BLaER1 treated with 17β-estradiol and CSF1 and Interleukin-3, amounts not matched to agents 10 nM and 100 nM (cell line): Measurements from ENCODE around the gene MED9.

ENCODE experiments used
- H3K27ac ChIP-seq, 11 experiments: shearing (Covaris generic); formaldehyde crosslinking; 2 replicates each; pipeline ENCODE4 v1.8.1; 2022
- H3K27me3 ChIP-seq, 11 experiments: shearing (Covaris generic); formaldehyde crosslinking; 2 replicates each; pipeline ENCODE4 v1.8.1; 2022
- H3K36me3 ChIP-seq, 11 experiments: shearing (Covaris generic); formaldehyde crosslinking; 2 replicates each; pipeline ENCODE4 v1.8.1; 2022
- H3K4me1 ChIP-seq, 10 experiments: shearing (Covaris generic); formaldehyde crosslinking; 2 replicates each; pipeline ENCODE4 v1.8.1; 2022
- H3K4me2 ChIP-seq, 11 experiments: shearing (Covaris generic); formaldehyde crosslinking; 2 replicates each; pipeline ENCODE4 v1.8.1; 2022
- H3K4me3 ChIP-seq, 10 experiments: shearing (Covaris generic); formaldehyde crosslinking; 2 replicates each; pipeline ENCODE4 v1.8.1; 2022
- H3K9ac ChIP-seq, 11 experiments: shearing (Covaris generic); formaldehyde crosslinking; 2 replicates each; pipeline ENCODE4 v1.8.1; 2022
- H3K9me3 ChIP-seq, 11 experiments: shearing (Covaris generic); formaldehyde crosslinking; replicated peaks in 1 of 11; 2 replicates each; pipeline ENCODE4 v1.8.1; 2022
- H4K20me1 ChIP-seq, 11 experiments: shearing (Covaris generic); formaldehyde crosslinking; 2 replicates each; pipeline ENCODE4 v1.8.1; 2022
- Cebpa-rat ChIP-seq, 11 experiments: shearing (Covaris generic); IDR thresholded peaks; 2 replicates each; pipeline ENCODE4 v1.8.1; 2022

Gene MED9

DNA sequence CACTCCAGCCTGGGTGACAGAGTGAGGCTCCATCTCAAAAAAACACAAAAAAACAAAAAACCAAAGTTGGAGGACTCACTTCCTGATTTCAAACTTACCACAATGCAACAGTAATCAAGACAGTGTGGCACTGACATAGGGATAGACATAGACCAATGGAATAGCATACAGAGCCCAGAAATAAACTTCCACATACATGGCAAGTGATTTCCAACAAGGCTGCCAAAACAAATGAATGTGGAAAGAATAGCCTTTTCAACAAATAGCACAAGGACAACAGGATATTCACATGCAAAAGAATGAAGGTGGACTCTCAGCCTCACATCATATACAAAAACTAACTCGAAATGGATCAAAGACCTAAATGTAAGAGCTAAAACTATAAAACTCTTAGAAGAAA is 56.2 kb downstream of the MED9 start:
- no peaks in the 10 kb centered on the region for H3K9me3 ChIP-seq
- H3K4me1 ChIP-seq: peaks cover 8 to 26% (median 16%) of the 10 kb centered on the region in 10 experiments; a peak in 19 of 20 replicates
- no peaks in the 10 kb centered on the region for H3K27me3 ChIP-seq
- peak overlapping the region in 4 of 11 experiments; percentile 27 to 46 (median 35); a peak in 6 of 22 replicates for H3K4me2 ChIP-seq
- H3K36me3 ChIP-seq: no peaks in the 10 kb centered on the region
- H3K4me3 ChIP-seq: no peak overlapping the region
- H4K20me1 ChIP-seq: peaks cover 0 to 25% (median 0%) of the 10 kb centered on the region in 11 experiments; a peak in 3 of 22 replicates
- H3K27ac ChIP-seq: no peak overlapping the region
- TF ChIP-seq Cebpa-rat (IDR thresholded peaks at IDR 0.05): no peak
- H3K9ac ChIP-seq: no peak overlapping the region

DNA sequence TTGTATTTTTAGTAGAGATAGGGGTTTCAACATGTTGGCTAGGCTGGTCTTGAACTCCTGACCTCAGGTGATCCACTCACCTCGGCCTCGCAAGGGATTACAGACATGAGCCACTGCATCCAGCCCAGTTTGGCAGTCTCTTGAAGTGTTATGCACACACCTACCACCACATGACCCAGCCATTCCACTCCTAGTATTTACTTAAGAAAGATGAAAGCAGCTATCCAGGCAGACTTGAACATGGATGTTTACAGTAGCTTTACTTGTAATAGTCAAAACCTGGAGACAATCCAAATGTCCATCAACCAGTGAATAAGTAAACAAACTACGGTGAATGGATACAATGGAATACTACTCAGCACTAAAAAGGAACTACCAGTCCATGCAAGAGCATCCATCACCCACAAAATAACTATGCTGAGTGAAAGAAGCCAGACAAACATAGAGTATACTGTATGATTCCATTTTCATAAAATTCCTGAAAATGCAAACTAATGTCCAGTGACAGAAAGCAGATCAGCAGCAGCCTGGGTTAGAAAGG is 57.2 kb downstream of the MED9 start:
- no peak overlapping the region for H3K4me3 ChIP-seq
- H3K9ac ChIP-seq: no peak overlapping the region
- peaks cover 0 to 17% (median 0%) of the 10 kb centered on the region in 11 experiments; a peak in 3 of 22 replicates for H4K20me1 ChIP-seq
- no peak overlapping the region for H3K27ac ChIP-seq
- no peak overlapping the region for H3K4me2 ChIP-seq
- H3K4me1 ChIP-seq: peaks cover 9 to 33% (median 19%) of the 10 kb centered on the region in 10 experiments; a peak in 19 of 20 replicates
- H3K27me3 ChIP-seq: no peaks in the 10 kb centered on the region
- TF ChIP-seq Cebpa-rat (IDR thresholded peaks at IDR 0.05): no peak
- no peaks in the 10 kb centered on the region for H3K36me3 ChIP-seq
- H3K9me3 ChIP-seq: no peaks in the 10 kb centered on the region

DNA sequence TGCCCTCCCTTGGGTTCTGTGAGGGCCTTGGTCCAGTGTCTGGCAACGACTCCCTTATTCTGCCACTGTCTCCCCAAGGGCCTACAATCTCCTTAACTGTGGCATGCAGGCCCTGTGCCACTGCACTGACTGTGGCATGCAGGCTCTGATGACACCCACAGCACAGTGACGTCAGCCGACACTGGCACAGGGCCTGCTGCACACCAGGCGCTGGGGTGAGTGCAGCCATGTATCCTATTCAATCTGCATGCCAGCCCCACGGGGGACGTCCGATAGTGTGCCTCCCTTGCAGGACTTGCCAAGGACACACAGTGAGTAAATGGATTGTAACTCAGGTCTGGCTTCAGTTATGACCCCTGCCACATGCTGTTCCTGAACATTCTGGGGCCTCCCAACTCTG is 59.2 kb downstream of the MED9 start:
- Histone ChIP-seq H3K9ac (peak overlapping the region in 2 of 11 experiments; percentile 8 to 19; a peak in 1 of 22 replicates), H3K36me3 (no peaks in the 10 kb centered on the region), H3K4me1 (peaks cover 29 to 53% (median 39%) of the 10 kb centered on the region in 10 experiments), H4K20me1 (peaks cover 0 to 23% (median 2%) of the 10 kb centered on the region in 11 experiments; a peak in 7 of 22 replicates), H3K9me3 (no peaks in the 10 kb centered on the region), H3K4me2 (peak overlapping the region in 6 of 11 experiments; percentile 23 to 43 (median 34); a peak in 10 of 22 replicates), H3K27me3 (no peaks in the 10 kb centered on the region), H3K4me3 (no peak overlapping the region), H3K27ac (no peak overlapping the region)
- no peak for TF ChIP-seq Cebpa-rat (IDR thresholded peaks at IDR 0.05)

DNA sequence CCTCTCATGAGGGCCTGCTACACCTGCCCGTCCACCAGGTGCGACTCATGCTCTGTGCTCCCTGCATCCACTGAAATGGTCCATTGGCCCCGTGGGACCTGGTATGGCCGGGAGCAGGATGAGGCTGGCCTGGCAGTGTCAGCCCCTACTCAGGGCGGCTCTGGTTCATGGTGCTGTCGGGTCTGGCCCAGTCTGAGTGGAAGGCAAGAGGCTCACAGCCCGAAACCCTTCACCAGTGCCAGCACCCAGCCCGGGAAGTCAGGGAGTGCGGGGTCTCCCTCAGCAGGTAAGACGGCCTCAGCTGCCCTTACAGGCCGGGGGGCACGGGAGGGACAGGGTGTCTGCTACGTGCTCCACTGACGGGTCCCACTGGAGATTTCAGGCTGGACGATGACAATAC is 59.9 kb downstream of the MED9 start:
- H3K4me3 ChIP-seq: no peak overlapping the region
- H3K4me1 ChIP-seq: peaks cover 36 to 60% (median 46%) of the 10 kb centered on the region in 10 experiments
- H3K27ac ChIP-seq: peak overlapping the region in 1 of 11 experiments; percentile 49; a peak in 1 of 22 replicates
- no peak for TF ChIP-seq Cebpa-rat (IDR thresholded peaks at IDR 0.05)
- H3K27me3 ChIP-seq: no peaks in the 10 kb centered on the region
- peak overlapping the region in 1 of 11 experiments; percentile 5; a peak in 1 of 22 replicates for H3K9ac ChIP-seq
- peaks cover 0 to 30% (median 7%) of the 10 kb centered on the region in 11 experiments; a peak in 7 of 22 replicates for H4K20me1 ChIP-seq
- H3K36me3 ChIP-seq: no peaks in the 10 kb centered on the region
- H3K4me2 ChIP-seq: peak overlapping the region in 3 of 11 experiments; percentile 30 to 43 (median 41); a peak in 3 of 22 replicates
- H3K9me3 ChIP-seq: no peaks in the 10 kb centered on the region

DNA sequence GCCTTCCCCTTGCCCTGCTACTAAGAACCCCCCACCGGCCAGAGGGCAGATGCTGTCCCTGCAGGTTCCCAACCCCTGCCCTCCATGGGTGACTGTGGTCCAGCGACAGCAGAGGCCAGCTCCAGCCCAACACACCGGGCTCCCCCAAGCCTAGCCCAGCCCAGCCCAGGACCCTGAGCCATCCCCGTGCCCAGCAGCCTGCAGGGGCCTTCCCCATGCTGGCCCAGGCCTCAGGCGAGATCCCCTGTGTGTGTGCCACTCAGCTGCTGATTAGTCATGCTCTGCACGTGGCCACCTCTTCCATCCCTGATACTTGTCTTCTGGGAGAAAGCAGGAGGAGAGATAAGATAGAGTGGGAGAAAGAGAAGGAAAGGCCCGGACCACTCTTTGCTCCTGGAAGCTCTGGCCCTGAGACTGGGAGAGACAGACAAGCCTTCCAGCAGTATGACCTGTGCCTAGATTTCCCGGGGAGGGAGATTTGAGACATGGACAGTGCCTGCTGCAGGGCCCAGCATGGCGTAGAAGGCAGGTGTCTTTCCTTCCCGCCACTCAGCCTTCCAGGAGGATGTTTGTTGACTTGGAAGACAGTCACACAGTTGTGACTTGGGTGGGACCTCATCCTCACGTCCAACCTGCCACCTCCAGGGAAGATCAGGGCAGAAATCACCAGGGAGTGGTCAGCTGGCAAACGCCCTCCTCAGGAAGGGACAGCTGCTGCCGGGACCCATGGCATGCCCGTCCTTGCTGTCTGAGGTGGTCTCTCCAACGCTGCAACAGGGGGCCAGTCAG is 60.7 kb downstream of the MED9 start:
- Histone ChIP-seq H3K36me3 (no peaks in the 10 kb centered on the region), H4K20me1 (peaks cover 0 to 34% (median 7%) of the 10 kb centered on the region in 11 experiments; a peak in 7 of 22 replicates), H3K27me3 (no peaks in the 10 kb centered on the region), H3K4me1 (peaks cover 41 to 68% (median 54%) of the 10 kb centered on the region in 10 experiments), H3K4me2 (0 out of 22 replicates have a peak overlapping the region, but pooled peaks of 1 of the 11 experiments have one; percentile 54), H3K9me3 (no peaks in the 10 kb centered on the region), H3K4me3 (no peak overlapping the region), H3K9ac (0 out of 22 replicates have a peak overlapping the region, but pooled peaks of 2 of the 11 experiments have one; percentile 5 to 7), H3K27ac (peak overlapping the region in 1 of 11 experiments; percentile 49; a peak in 1 of 22 replicates)
- TF ChIP-seq Cebpa-rat (IDR thresholded peaks at IDR 0.05): no peak

DNA sequence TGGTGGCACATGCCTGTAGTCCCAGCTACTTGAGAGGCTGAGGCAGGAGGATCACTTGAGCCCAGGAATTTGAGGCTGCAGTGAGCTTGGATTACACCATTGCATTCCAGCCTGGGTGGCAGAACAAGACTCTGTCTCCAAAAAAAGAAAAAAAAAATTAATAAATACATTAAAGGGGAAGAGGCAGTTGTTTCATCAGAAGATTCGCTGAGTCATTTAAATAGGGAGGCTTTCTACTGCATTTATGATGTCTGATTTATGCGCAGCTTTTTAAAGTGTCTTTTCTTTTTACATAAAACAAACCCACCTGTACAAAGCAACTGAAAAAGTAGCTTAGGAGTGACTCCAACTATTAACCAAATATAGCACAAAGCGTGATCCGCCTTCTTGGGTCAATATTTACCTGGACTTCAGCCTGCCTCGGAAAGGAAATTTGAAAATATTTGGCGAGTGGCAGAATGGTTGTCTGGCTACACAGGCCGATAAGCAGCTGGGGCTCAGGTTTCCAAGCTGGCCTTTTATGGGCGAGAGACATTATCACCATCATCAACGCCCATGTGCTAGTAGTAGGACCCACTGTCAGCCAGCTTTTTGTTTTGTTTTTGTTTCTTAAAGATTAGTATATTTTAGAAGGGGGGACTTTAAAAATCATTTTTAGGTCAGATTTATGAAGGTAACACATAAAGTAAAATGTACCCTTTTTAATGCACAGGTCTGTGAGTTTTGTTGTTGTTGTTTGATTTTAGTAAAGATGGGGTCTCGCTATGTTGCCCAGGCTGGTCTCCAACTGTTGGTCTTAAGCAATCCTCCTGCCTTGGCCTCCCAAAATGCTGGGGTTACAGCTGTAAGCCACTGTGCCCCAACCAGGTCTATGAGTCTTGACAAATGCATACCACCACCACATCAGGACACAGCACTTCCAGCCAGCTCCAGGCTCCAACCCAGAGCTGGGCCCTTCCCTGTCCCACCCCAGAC is 61.9 kb downstream of the MED9 start:
- no peaks in the 10 kb centered on the region for H3K9me3 ChIP-seq
- H3K4me3 ChIP-seq: no peak overlapping the region
- no peak for TF ChIP-seq Cebpa-rat (IDR thresholded peaks at IDR 0.05)
- peaks cover 36 to 73% (median 62%) of the 10 kb centered on the region in 10 experiments for H3K4me1 ChIP-seq
- H3K36me3 ChIP-seq: no peaks in the 10 kb centered on the region
- H4K20me1 ChIP-seq: peaks cover 0 to 45% (median 7%) of the 10 kb centered on the region in 11 experiments; a peak in 7 of 22 replicates
- no peaks in the 10 kb centered on the region for H3K27me3 ChIP-seq
- peak overlapping the region in 10 of 11 experiments; percentile 42 to 89 (median 71); a peak in 15 of 22 replicates for H3K4me2 ChIP-seq
- peak overlapping the region in 3 of 11 experiments; percentile 33 to 55 (median 50); a peak in 4 of 22 replicates for H3K9ac ChIP-seq
- H3K27ac ChIP-seq: peak overlapping the region in 3 of 11 experiments; percentile 2 to 49 (median 3); a peak in 3 of 22 replicates

DNA sequence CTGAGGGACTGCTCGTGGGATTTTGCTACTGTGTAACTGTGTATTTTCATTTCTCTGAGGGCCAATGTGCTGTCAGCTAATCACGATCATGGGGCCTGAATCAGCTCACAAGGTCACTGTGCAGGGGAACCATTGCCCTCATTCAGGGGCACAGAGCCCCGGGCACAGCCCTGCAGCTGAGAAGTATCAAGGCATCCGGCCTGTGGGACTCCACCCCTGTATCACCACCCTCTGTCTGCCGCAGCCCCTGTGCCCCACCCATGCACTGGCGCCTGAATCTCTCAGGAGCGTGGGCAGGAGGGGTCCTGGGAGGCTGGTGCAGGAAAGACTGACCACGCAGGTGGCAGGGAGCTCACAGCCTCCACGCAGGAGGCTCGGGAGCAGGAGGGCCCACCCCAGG is 62.8 kb downstream of the MED9 start:
- no peaks in the 10 kb centered on the region for H3K36me3 ChIP-seq
- H3K9me3 ChIP-seq: no peaks in the 10 kb centered on the region
- H3K9ac ChIP-seq: peak overlapping the region in 4 of 11 experiments; percentile 23 to 55 (median 42); a peak in 4 of 22 replicates
- H3K4me2 ChIP-seq: peak overlapping the region; percentile 42 to 89 (median 73); a peak in 21 of 22 replicates
- no peaks in the 10 kb centered on the region for H3K27me3 ChIP-seq
- H4K20me1 ChIP-seq: peaks cover 0 to 45% (median 7%) of the 10 kb centered on the region in 11 experiments; a peak in 7 of 22 replicates
- no peak for TF ChIP-seq Cebpa-rat (IDR thresholded peaks at IDR 0.05)
- H3K4me1 ChIP-seq: peaks cover 40 to 82% (median 71%) of the 10 kb centered on the region in 10 experiments
- peak overlapping the region in 1 of 11 experiments; percentile 49; a peak in 4 of 22 replicates for H3K27ac ChIP-seq
- no peak overlapping the region for H3K4me3 ChIP-seq
